ENCODE results near the gene TSPAN9. TPM values are rescaled to one million over a fixed set of nuclear protein-coding genes. Genes with fewer than 3 reads are reported as not detected.
A peak's percentile ranks its signal among the peaks of the same experiment; 100 is the strongest.

The TSPAN9 gene
- total and polyA plus RNA-seq, 8 donors = 1.4 to 58.3 (median 7.9) TPM

GRCh38 chr12:3280967-3281366 is 203.8 kb downstream of the TSPAN9 start:
- Histone ChIP-seq H3K9me3 (no peaks in the 10 kb centered on the region), H3K27me3 (no peaks in the 10 kb centered on the region), H3K4me1 (peaks cover 0 to 4% (median 0%) of the 10 kb centered on the region in 4 donors), H3K36me3 (peaks cover 9 to 59% (median 46%) of the 10 kb centered on the region in 4 donors), H3K4me3 (no peak overlapping the region), H3K27ac (no peak overlapping the region)
- intact Hi-C loops (cut with DNase I; ENCODE audit: low total_unique reads) = no loop called here
- TF ChIP-seq CTCF (IDR thresholded peaks at IDR 0.05) (no peak), EP300 (IDR thresholded peaks at IDR 0.05) (no peak), POLR2AphosphoS5 (IDR thresholded peaks at IDR 0.05) (no peak), POLR2A (IDR thresholded peaks at IDR 0.05) (no peak)
- no peak for DNase-seq
- WGBS, 5 donors = 92 to 97% (median 94%) methylated on average over 9 to 14 of the region's 14 CpGs

- Histone ChIP-seq H3K9me3 (no peaks in the 10 kb centered on the region), H3K27ac (no peak overlapping the region), H3K27me3 (no peaks in the 10 kb centered on the region), H3K4me3 (no peak overlapping the region), H3K36me3 (peaks cover 9 to 60% (median 46%) of the 10 kb centered on the region in 4 donors), H3K4me1 (peaks cover 0 to 4% (median 0%) of the 10 kb centered on the region in 4 donors)
- WGBS, 5 donors = 76 to 86% (median 83%) methylated on average over 20 to 23 of the region's 23 CpGs
- intact Hi-C loops (cut with DNase I; ENCODE audit: low total_unique reads) = no loop called here
- TF ChIP-seq POLR2A (IDR thresholded peaks at IDR 0.05) (no peak), POLR2AphosphoS5 (IDR thresholded peaks at IDR 0.05) (peak in 1 of 3 donors; percentile 18)
- peak in 1 of 2 donors; percentile 73 for DNase-seq
Observed at GRCh38 chr12:3281588-3282383, 204.6 kb downstream of the TSPAN9 start.

GRCh38 chr12:3282384-3282670 is 205.1 kb downstream of the TSPAN9 start:
- Histone ChIP-seq H3K27me3 (no peaks in the 10 kb centered on the region), H3K4me1 (peaks cover 0 to 3% (median 0%) of the 10 kb centered on the region in 4 donors), H3K27ac (no peak overlapping the region), H3K4me3 (no peak overlapping the region), H3K9me3 (no peaks in the 10 kb centered on the region), H3K36me3 (peaks cover 9 to 65% (median 46%) of the 10 kb centered on the region in 4 donors)
- intact Hi-C loops (cut with DNase I; ENCODE audit: low total_unique reads) = no loop called here
- WGBS, 5 donors = 91 to 97% (median 95%) methylated on average over 7 to 8 of the region's 8 CpGs
- no peak for TF ChIP-seq POLR2AphosphoS5 (IDR thresholded peaks at IDR 0.05)
- TF ChIP-seq POLR2A (IDR thresholded peaks at IDR 0.05) = no peak
- TF ChIP-seq CTCF (IDR thresholded peaks at IDR 0.05) = no peak
- TF ChIP-seq EP300 (IDR thresholded peaks at IDR 0.05) = no peak
- DNase-seq = no peak

- H3K36me3 ChIP-seq = peaks cover 9 to 69% (median 46%) of the 10 kb centered on the region in 4 donors
- H3K4me3 ChIP-seq = no peak overlapping the region
- no peak for TF ChIP-seq POLR2AphosphoS5 (IDR thresholded peaks at IDR 0.05)
- no peak for TF ChIP-seq EP300 (IDR thresholded peaks at IDR 0.05)
- TF ChIP-seq CTCF (IDR thresholded peaks at IDR 0.05) = no peak
- no peak for TF ChIP-seq POLR2A (IDR thresholded peaks at IDR 0.05)
- no peak for DNase-seq
- H3K27ac ChIP-seq = no peak overlapping the region
- H3K27me3 ChIP-seq = no peaks in the 10 kb centered on the region
- intact Hi-C loops (cut with DNase I; ENCODE audit: low total_unique reads) = no loop called here
- WGBS, 5 donors = 87 to 90% (median 88%) methylated on average over 19 of the region's 19 CpGs
- H3K4me1 ChIP-seq = no peaks in the 10 kb centered on the region
- no peaks in the 10 kb centered on the region for H3K9me3 ChIP-seq
Observed at GRCh38 chr12:3283137-3283680, 206.0 kb downstream of the TSPAN9 start.

- intact Hi-C loops (cut with DNase I; ENCODE audit: low total_unique reads) = no loop called here
- no peaks in the 10 kb centered on the region for H3K9me3 ChIP-seq
- no peak for DNase-seq
Observed at GRCh38 chr12:3284405-3284804, 207.2 kb downstream of the TSPAN9 start.

More at GRCh38 chr12:3284405-3284804, 207.2 kb downstream of the TSPAN9 start:
- TF ChIP-seq POLR2AphosphoS5 (IDR thresholded peaks at IDR 0.05) = no peak
- no peak for TF ChIP-seq EP300 (IDR thresholded peaks at IDR 0.05)
- TF ChIP-seq POLR2A (IDR thresholded peaks at IDR 0.05) = no peak
- TF ChIP-seq CTCF (IDR thresholded peaks at IDR 0.05) = no peak
- H3K4me3 ChIP-seq = no peak overlapping the region
- H3K27me3 ChIP-seq = no peaks in the 10 kb centered on the region
- 86 to 92% (median 87%) methylated on average over 18 of the region's 18 CpGs for WGBS, 5 donors
- no peak overlapping the region for H3K27ac ChIP-seq
- H3K4me1 ChIP-seq = no peaks in the 10 kb centered on the region
- peaks cover 9 to 69% (median 46%) of the 10 kb centered on the region in 4 donors for H3K36me3 ChIP-seq
